GM19351 (cell line): ENCODE data around the gene ATRNL1.
"Not testable (repeated sequence)": the region's sequence is repeated elsewhere in the genome, so short reads cannot be mapped to it uniquely, and the experiment has no call there.

ENCODE experiments used
- ATAC-seq: cut with Tn5 transposase; IDR thresholded peaks from one replicate; pipeline ENCODE4 v1.9.1; 2021; ENCODE audit warnings: mild to moderate bottlenecking, moderate library complexity; ENCODE audit not compliant: unreplicated experiment

The ATRNL1 gene

GRCh38 chr10:115402699-115403098, 309.5 kb downstream of the ATRNL1 start:
- ATAC-seq: no peak

DNA sequence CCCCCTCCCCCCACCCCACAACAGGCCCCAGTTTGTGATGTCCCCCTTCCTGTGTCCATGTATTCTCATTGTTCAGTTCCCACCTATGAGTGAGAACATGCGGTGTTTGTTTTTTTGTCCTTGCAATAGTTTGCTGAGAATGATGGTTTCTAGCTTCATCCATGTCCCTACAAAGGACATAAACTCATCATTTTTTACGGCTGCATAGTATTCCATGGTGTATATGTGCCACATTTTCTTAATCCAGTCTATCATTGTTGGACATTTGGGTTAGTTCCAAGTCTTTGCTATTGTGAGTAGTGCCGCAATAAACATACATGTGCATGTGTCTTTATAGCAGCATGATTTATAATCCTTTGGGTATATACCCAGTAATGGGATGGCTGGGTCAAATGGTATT, 312.7 kb downstream of the ATRNL1 start:
- ATAC-seq: not testable (repeated sequence)

DNA sequence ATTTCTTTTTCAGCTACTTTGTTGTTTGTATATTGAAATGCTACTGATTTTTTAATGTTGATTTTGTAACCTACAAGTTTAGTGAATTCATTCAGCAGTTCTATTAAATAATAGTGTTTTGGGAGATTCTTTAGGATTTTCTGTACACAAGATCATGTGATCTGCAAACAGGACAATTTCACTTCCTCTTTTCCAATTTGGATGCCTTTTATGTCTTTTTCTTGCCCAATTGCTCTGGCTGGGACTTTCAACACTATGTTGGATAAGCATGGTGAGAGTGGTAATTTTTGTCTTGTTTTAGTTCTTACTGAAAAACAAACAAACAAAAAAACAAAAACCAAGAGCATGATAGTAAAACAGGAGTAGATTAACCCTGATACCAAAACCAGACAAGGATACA, 316.2 kb downstream of the ATRNL1 start:
- ATAC-seq: no peak

DNA sequence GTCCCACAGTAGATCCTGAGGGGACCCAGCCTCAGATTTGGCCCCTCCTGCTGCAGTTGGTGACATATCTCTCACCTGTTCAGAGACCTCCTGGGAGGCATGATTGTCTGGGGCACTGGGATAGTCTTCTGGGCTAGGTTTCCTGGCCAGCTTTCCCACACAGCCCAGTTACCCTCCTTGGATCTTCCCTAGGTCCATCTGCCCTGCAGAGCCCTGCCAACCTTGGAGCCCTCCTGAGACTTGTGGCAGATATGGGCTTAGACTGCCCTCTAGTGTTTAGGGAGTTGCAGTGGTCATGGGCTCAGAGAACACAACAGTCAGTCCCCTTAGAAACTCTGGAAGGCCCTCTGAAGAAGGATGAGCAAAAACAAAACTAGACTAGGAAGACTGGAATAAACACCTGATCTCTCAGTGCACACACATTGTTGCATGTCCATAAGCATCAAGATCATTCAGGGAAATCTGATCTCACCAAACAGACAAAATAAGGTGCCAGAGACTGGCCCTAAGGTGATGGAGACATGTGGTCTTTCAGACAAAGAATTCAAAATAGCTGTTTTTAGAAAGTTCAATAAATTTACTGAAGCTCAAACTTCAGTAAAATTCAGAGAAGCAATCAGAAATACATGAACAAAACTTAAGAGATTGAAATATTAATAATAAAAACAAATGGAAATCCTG, 324.6 kb downstream of the ATRNL1 start:
- ATAC-seq: peak; percentile 98

- ATAC-seq: no peak
These were observed 329.5 kb downstream of the ATRNL1 start for GRCh38 chr10:115422624-115423023.

DNA sequence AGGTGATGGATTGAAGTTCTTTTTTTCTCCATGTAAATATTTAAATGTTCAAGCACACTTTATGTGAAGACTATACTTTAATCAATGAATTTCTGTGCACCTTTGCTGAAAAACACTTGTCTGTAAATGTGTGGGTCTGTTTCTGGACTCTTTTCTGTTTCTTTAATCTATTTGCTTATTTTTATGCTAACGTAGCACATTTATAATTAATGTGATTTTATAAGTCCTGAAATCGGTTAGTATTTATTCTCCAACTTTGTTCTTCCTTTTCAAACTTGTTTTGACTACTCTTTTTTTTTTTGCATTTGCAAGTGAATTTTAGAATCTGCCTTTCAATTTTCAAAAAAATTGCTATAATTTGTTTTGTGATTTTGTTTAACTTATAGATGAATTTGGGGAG, 334.4 kb downstream of the ATRNL1 start:
- no peak for ATAC-seq

DNA sequence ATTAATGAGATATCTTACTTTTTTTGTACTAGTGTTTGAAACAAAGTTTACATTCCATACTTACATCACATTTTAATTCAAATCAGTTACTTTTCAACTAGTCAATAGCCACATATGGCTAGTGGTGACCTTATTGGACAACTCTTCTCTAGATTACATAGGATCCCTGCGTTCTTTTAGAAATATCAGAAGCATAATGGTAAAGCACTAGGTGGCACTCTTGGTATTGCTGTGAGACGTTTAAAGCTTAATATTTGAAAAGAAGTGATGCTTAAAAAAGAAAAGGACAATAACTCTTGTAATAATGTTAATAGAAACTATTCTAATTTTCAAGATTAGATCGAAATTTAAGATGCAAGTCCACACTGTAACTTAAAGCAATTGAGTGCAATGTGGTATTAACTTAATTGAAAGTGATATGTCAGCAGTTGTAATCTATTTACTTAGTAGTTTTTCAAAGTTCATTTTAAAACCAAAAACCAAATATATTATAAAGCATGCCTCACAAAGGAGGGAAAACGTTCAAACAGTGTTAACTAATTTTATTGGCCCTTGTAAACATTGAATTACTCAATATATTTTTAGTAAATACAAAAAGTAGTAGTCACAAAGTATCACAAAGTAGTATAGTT, 339.1 kb downstream of the ATRNL1 start:
- ATAC-seq: no peak

DNA sequence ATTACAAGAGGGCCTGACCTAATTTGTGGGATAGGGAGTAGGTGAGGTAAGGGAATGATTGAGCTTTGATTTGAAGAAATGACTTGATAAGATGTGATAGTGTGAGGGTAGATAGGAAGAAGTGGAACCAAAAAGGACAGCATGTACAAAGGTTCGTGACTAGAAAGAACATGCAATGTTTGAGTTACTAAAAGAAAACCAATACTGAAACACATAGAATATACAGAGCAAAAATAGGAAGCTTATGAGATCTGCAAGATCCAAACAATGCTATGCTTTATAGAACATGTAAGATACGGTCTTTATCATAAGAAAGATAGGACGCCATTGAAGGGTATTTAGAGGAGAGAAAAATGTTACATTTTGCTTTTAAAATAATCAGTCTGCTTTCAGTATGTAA, 343.8 kb downstream of the ATRNL1 start:
- ATAC-seq: no peak

DNA sequence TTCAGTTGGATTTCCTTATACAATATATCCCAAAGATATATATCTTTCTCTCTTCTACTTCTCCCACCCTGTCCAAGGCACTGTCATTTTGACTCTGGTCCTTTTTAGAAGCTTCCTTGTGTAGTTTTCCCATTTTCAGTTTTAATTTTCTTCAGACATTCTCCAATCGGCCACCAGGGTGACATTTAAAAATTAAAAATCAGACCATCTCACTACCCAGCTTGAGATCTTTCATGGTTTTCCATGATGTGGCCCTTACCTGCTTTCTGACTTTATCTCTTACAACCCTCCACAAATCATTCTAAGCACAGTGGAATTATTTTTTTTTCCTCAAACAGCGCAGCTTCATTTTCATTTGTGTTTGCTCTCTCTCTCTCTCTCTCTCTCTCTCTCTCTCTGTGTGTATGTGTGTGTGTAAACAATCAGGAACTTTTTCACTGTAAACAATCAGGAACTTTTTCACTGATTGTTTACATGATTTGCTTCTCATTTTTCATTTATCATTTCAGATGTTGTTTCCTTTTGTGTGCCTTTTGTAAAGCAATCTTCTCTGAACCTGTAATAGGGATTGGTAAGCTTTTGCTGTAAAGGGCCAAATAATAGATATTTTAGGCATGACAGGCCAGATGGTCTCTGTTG, 348.9 kb downstream of the ATRNL1 start:
- ATAC-seq: no peak

- no peak for ATAC-seq
These were observed 363.6 kb downstream of the ATRNL1 start for GRCh38 chr10:115456812-115457211.

- no peak for ATAC-seq
These were observed 390.1 kb downstream of the ATRNL1 start for GRCh38 chr10:115483294-115483693.

- no peak for ATAC-seq
These were observed 398.5 kb downstream of the ATRNL1 start for GRCh38 chr10:115491526-115492140.

DNA sequence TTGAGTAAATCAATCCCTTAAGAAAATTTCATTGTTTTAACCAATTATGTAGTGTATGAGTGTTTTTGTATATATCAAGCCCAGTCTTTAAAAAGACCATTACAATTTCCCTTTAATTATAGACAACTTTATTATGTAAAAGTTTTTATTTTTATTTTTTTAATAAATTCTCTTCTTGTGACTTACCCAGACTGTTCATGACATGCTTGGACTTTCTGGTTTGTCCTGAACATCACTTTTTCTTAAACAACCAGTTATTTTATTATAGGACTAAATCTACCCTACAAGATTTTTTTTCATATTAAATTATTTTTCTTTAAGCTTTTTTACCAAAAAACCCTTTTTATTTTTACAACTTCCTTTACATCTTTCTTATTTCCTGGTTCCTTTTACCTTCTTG, 410.4 kb downstream of the ATRNL1 start:
- no peak for ATAC-seq

GRCh38 chr10:115514895-115515294, 421.7 kb downstream of the ATRNL1 start:
- no peak for ATAC-seq

DNA sequence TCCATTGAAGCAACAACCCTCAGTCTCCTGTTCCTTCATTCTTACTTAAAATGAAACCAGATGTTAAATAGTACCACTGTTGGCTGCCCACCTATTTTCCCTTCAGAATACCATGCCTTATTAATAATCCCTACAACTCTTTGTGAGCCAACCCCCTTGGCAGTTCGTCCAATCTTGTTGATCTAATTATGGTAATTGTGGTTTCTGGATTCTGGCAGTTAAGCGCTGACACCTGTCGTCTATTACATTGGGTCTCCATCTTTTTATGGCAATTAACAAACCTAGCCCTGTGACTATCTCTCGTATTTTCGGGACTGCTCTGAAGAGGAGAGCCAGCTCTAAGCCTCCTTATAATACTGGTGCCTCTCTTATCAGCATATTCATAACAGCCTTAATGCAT, 432.0 kb downstream of the ATRNL1 start:
- ATAC-seq: no peak

DNA sequence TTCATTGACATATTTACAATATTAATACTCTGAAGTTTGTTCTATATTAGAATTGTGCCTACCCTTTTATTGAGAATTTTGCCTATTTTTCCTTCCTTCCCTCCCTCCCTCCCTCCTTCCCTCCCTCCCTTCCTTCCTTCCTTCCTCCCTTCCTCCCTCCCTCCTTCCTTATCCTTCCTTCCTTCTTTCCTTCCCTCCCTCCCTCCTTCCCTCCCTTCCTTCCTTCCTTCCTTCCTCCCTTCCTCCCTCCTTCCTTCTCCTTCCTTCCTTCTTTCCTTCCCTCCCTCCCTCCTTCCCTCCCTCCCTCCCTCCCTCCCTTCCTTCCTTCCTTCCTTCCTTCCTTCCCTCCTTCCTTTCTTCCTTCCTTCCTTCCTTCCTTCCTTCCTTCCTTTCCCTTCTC, 434.5 kb downstream of the ATRNL1 start:
- ATAC-seq: not testable (repeated sequence)

DNA sequence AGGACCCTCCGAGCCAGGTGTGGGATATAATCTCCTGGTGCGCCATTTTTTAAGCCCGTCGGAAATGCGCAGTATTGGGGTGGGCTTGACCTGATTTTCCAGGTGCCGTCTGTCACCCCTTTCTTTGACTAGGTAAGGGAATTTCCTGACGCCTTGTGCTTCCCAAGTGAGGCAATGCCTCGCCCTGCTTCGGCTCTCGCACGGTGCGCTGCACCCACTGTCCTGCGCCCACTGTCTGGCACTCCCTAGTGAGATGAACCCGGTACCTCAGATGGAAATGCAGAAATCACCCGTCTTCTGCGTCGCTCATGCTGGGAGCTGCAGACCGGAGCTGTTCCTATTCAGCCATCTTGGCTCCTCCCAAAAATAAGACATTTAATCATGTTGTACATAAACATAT, 443.2 kb downstream of the ATRNL1 start:
- not testable (repeated sequence) for ATAC-seq

DNA sequence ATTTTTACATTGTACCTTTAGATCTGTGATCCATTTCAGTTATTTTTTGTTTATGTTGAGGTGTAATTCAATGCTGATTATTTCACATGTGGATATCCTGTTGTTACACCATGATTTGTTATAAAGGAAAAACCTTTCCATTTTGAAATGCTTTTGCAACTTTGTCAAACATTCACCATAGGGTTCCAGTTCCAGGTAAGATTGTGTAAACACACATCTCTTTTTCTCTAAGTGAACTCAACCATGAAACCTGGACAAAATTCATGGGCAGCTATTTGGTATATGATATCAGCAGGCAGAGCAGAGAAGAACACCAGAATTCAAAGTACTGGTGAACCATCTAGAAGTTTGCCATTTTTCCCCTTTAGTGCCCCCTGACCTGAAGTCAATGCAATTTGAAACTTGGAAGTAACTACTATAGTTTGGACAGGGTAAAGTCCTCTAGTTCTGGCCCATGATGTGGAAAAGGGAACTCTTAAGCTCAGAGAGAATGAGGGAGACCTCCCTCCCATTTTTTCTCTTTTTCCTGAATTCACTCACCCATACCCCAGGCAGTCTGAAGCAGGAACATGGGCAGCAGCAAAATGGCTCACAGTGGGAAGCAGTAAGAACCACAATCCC, 446.1 kb downstream of the ATRNL1 start:
- no peak for ATAC-seq

- ATAC-seq: no peak
These were observed 462.8 kb downstream of the ATRNL1 start for GRCh38 chr10:115555887-115556402.

DNA sequence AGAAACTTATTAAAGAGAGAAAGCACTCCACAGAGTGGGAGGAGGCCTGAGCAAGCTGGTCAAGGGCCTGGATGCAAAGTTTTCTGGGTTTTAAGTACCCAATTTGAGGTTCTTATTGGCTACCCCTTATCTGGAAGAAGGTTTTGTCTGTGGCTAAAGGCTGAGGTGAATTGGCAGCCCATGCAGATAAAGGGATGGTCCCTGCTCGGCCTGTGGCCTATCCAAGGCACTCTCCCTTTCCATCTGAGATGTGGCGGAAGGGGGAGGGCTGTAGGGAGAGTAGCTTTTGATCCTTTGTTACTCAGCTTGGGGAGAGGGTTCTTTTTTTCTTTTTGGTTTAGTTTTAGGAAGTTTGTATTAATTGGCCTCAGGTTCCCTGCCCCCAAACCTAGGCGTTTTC, 465.1 kb downstream of the ATRNL1 start:
- no peak for ATAC-seq

DNA sequence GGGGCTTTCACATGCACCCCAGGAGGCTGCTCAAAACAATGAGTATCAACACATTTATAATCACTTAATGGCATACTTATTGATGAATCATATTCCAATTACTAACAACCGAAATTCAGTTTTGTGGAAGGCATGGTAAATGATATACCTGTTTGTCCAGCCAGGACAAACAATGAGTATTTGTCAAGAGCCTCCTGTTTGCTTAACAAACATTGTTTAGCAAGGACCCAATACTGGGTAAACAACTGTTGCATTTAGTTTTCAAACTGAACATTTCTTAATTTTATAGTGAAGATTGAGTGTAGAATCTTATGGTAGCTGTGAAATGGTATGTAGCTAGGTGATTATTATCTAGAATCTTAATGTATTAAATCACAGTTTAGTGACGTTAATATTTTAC, 473.7 kb downstream of the ATRNL1 start:
- ATAC-seq: no peak
